Choroid plexus epithelial cell (primary cell): ENCODE data around the gene CRACR2B.

Source experiments
- DNase-seq: peaks from one replicate; pipeline ENCODE4 v3.0.0-alpha.2; 2010; ENCODE audit warnings: low read depth
- H3K4me3 ChIP-seq: 2 replicates; pipeline ENCODE4 v1.5.1; 2011; ENCODE audit warnings: low read depth, mild to moderate bottlenecking, control low read depth, low read length, moderate library complexity
- TF ChIP-seq, protein P1 (sequence below): conservative IDR thresholded peaks from 2 replicates; pipeline ENCODE4 v1.5.1; 2011; ENCODE audit warnings: low read depth, mild to moderate bottlenecking, control low read depth, inconsistent platforms, low read length, moderate library complexity

CRACR2B gene

DNA sequence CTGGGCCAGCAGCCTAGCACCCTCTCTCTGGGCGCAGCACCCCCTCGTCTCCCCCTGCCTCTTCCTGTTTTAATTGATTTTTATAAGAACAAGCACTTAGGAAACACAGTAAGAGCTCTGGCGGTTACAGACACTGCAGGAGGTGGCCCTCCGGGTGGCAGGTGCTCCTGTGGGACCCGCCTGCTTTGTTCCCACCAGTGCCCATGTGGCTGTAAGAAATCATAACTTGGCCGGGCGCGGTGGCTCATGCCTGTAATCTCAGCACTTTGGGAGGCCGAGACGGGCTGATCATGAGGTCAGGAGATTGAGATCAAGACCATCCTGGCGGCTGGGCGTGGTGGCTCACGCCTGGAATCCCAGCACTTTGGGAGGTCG is 33.4 kb downstream of the CRACR2B start:
- no peak for DNase-seq
- TF ChIP-seq, protein P1, sequence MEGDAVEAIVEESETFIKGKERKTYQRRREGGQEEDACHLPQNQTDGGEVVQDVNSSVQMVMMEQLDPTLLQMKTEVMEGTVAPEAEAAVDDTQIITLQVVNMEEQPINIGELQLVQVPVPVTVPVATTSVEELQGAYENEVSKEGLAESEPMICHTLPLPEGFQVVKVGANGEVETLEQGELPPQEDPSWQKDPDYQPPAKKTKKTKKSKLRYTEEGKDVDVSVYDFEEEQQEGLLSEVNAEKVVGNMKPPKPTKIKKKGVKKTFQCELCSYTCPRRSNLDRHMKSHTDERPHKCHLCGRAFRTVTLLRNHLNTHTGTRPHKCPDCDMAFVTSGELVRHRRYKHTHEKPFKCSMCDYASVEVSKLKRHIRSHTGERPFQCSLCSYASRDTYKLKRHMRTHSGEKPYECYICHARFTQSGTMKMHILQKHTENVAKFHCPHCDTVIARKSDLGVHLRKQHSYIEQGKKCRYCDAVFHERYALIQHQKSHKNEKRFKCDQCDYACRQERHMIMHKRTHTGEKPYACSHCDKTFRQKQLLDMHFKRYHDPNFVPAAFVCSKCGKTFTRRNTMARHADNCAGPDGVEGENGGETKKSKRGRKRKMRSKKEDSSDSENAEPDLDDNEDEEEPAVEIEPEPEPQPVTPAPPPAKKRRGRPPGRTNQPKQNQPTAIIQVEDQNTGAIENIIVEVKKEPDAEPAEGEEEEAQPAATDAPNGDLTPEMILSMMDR = no peak
- H3K4me3 ChIP-seq = no peak overlapping the region

DNA sequence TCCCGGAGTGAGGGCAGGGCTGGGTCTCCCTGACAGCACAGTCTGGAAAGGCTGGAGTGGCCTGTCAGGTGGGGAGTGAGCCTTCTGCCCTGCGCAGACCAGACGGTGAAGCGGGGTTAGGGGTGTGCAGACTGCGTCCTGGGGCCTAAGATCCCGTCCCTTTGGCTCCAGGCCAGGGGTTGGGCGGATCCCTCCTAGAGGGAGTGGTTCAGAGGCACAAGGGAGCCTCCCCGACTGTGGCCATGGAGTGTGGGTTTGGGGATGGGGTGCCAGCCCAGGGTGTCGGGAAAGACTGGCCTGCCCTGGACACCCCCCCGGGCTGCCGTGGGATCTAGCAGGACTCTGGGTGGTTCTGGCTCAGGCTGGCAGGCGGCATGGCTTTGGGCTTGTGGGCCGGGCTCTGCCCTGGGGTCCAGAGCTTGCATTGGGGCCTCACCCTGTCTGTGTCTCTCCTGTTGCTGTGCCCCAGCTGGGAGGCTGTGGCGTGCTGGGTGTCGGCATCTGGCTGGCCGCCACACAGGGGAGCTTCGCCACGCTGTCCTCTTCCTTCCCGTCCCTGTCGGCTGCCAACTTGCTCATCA is 34.5 kb downstream of the CRACR2B start:
- TF ChIP-seq, protein P1 = no peak
- no peak for DNase-seq
- H3K4me3 ChIP-seq = no peak overlapping the region

DNA sequence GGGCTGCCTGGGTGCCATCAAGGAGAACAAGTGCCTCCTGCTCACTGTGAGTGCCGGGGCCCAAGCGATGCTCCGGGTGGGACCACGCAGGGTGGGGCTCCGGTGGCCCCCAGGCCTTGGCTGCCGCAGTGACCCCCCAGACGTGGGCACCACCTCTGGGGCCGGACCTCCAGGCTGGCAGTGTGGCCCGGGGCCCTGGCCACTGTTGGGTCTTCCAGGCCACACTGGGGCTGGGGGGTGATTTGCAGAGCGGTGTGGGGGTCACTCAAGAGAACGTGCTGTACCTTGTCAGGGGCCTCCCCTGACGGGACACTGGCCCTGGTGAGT is 34.9 kb downstream of the CRACR2B start:
- TF ChIP-seq, protein P1 = no peak
- DNase-seq = no peak
- H3K4me3 ChIP-seq = no peak overlapping the region

DNA sequence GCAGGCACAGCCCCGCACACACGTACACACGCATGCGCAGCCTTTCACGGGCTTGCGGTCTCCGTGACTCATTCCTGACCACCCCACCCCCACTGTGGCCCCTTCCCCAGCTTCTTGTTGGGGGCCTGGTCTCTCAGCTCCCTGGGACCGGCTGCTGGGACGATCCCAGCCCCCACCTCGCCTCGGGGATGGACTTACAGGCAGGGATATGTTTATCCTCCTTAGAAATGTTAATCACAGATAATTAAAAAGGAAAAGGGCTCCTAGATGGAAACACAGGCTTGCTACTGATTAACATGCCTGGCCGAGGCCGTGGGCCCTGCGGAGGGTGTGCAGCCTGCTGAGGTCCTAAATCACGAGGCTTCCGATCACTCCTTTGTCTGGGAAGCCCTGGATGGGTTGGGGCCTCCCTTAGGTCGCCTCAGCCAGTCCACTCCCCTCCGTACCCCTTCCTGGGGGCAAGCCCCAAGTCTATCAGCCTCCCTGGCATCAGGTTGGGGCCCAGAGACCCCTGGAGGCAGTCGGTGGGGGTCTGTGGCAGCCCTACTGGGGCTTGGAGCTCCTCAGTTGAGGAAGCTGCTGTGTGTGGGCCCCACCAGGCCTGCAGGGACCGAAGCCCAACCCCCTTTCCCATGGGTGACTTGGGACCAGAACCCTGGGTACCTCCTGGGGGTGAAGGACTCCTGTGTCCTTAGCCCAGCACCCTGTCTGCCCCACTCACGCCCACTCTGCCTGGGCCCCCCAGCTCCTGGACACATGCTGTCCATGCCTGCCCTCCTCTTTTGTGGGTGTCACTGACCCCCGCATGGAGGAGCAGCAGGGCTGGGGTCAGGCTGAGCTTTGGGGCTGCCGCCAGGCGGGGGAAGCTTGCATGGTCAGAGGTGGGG is 35.5 kb downstream of the CRACR2B start:
- TF ChIP-seq, protein P1 = no peak
- no peak for DNase-seq
- H3K4me3 ChIP-seq = no peak overlapping the region

DNA sequence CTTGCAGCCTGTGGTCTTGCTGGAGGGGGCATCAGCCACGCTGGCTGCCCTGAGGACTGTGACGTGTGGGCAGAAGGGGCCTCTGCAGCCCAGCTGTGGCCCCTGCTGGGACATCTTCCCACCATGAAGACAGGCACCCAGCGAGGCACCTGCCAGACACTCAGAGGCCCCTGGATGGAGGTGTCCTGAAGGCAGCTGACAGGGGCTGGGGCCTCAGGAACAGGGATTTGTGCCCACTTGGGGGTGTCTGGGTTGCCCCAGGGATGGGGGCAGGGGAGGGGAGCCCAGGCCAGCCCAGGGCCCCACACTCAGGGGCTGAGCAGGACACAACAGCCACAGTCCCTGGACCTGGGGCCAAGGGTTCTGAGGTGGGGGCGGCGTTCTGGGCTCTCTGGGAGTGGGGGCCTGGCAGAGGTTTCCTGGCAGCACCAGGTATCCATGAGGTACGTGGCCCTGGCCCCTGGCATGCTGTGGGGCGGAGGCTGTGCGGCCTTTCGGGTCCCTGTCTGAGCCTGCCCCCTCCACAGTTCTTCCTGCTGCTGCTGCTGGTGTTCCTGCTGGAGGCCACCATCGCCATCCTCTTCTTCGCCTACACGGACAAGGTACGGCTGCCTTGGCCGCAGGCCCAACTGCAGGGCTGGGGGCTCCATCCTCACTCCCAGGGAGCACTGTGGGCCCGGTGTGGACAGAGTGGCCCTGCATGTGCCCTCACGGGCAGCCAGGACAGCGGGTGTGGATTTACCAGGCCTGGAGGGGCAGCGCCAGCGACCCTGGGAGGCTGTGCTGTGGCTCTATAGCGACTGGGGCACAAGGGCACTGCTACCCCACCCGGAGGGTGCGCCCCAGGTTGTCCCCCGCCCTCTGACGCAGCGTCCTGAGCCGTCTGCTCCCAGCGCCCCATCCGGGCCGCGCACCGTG is 36.5 kb downstream of the CRACR2B start:
- TF ChIP-seq, protein P1 = no peak
- H3K4me3 ChIP-seq = no peak overlapping the region
- no peak for DNase-seq

DNA sequence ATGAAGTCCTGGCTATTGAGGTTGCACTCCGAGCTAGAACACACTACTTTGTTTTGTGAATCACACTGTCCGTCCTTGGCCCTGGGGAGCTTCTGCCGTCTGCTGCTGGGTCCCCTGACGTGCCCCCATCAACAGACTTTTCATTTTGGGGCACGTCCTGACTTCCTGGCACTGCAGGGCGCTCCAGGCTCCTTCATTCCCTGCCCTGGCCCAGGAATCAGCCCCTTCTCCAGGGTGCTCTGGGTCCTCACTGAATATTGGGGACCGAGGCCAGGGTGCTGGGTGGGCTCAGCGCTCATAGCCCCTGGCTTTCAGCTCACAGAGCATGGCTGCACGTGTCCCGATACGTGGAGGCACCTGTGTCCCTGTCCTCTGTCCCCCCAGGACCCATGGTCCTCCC is 37.2 kb downstream of the CRACR2B start:
- no peak overlapping the region for H3K4me3 ChIP-seq
- TF ChIP-seq, protein P1 = no peak
- no peak for DNase-seq
